Lung (tissue), 16 donors: ENCODE results near the gene SEC14L3. TPM values are rescaled to one million over a fixed set of nuclear protein-coding genes. Genes with fewer than 3 reads are reported as not detected.

ENCODE experiments used
- ATAC-seq: fragments of 200-7000 bp; cut with Tn5 transposase; one replicate; pipeline ENCODE4 v1.9.1; 2020; ENCODE audit warnings: moderate number of reproducible peaks; ENCODE audit not compliant: insufficient read depth, low FRiP score
- DNase-seq, 3 donors: peaks; one replicate each; pipeline ENCODE4 v3.0.0-alpha.2; 2013 to 2017
- H3K27ac ChIP-seq, 2 donors: one replicate each; pipeline ENCODE4 v1.5.1; 2013; ENCODE audit warnings: mild to moderate bottlenecking in 2 of 2, moderate library complexity in 2 of 2, control low read depth in 1 of 2, inconsistent platforms in 1 of 2, low read depth in 1 of 2, low read length in 1 of 2
- H3K27me3 ChIP-seq, 3 donors: one replicate each; pipeline ENCODE4 v1.5.1; 2013; ENCODE audit warnings: low read length in 2 of 3; ENCODE audit not compliant: control insufficient read depth in 3 of 3, insufficient read depth in 3 of 3
- H3K36me3 ChIP-seq, 4 donors: one replicate each; pipeline ENCODE4 v1.5.1; 2013; ENCODE audit warnings: low read length in 4 of 4, mild to moderate bottlenecking in 1 of 4, moderate library complexity in 1 of 4; ENCODE audit not compliant: control insufficient read depth in 4 of 4, insufficient read depth in 4 of 4
- H3K4me1 ChIP-seq, 5 donors: one replicate each; pipeline ENCODE4 v1.5.1; 2013; ENCODE audit warnings: low read length in 5 of 5, mild to moderate bottlenecking in 2 of 5, moderate library complexity in 1 of 5; ENCODE audit not compliant: control insufficient read depth in 5 of 5, insufficient read depth in 5 of 5
- H3K4me3 ChIP-seq: one replicate; pipeline ENCODE4 v1.5.1; 2013; ENCODE audit warnings: mild to moderate bottlenecking, control low read depth, moderate library complexity
- H3K9ac ChIP-seq, 2 donors: one replicate each; pipeline ENCODE4 v1.5.1; 2013; ENCODE audit warnings: low read length in 2 of 2, control low read depth in 1 of 2; ENCODE audit not compliant: insufficient read depth in 1 of 2
- H3K9me3 ChIP-seq, 4 donors: one replicate each; pipeline ENCODE4 v1.5.1; 2013; ENCODE audit warnings: low read length in 3 of 4, mild to moderate bottlenecking in 1 of 4, moderate library complexity in 1 of 4; ENCODE audit not compliant: control insufficient read depth in 4 of 4, insufficient read depth in 3 of 4
- CTCF ChIP-seq: IDR thresholded peaks from 2 replicates; pipeline ENCODE4 v1.5.1; 2012; ENCODE audit warnings: mild to moderate bottlenecking; ENCODE audit errors: control extremely low read depth, extremely low read depth
- WGBS, 2 donors: extraction: QIAGEN DNeasy Blood & Tissue Kit; methylation state at CpG; one replicate each; pipeline ENCODE4 v1.1.7; 2013; 5-methylcytosine and 5-hydroxymethylcytosine counted together
- long read RNA-seq, 5 donors: transcript quantifications; one replicate each; lab custom pipeline, GENCODE V29; 2026
- polyA plus RNA-seq, 2 donors: library from polyadenylated mRNA; stranded (reverse); fragments of 200-250 nt; gene quantifications; one replicate each; pipeline ENCODE4 v1.2.1, GENCODE V29; 2013
- total RNA-seq, 2 donors: library from RNA; depleted of rRNA in 1 of 2; stranded (reverse); fragments of >200 nt in 1 of 2; gene quantifications; one replicate each; pipeline ENCODE4 v1.2.1, GENCODE V29; 2014 to 2021
- donor health status: control.
- donor health status: control.
- donor health status: Bipolar disorder and iron deficiency.
- donor health status: healthy.
- donor health status: DM: yes; HTN: yes; CAD: no.

Gene SEC14L3
- under 1 TPM; 0.65 to 0.98 TPM for total RNA-seq
- under 1 TPM; 0.17 to 0.75 TPM for polyA plus RNA-seq
- long read RNA-seq, donor 1, result 0 reads
- long read RNA-seq, donor 2, result 0 reads
- long read RNA-seq, donor 3, result 0 reads
- long read RNA-seq, donor 4, result 0 reads
- long read RNA-seq, donor 5, result 0 reads

GRCh38 chr22:30471616-30472318 is at the start of gene SEC14L3:
Gene SEC14L3 (minus strand): TSS chr22:30472017. CDS start chr22:30471958, 59 bp downstream.
- no peaks in the 10 kb centered on the region for H3K36me3 ChIP-seq
- H3K27ac ChIP-seq, result no peak within 1 kb of the TSS
- TF ChIP-seq CTCF, result no peak
- H3K27me3 ChIP-seq, result no peaks in the 10 kb centered on the region
- H3K9ac ChIP-seq, result no peak within 1 kb of the TSS
- no peaks in the 10 kb centered on the region for H3K9me3 ChIP-seq
- H3K4me1 ChIP-seq, result peaks cover 0 to 8% (median 0%) of the 10 kb centered on the region in 5 donors
- WGBS, 2 donors, result 51 to 69% methylated on average over 12 to 13 of the region's 13 CpGs
- no peak within 1 kb of the TSS for H3K4me3 ChIP-seq
- DNase-seq, result no peak
- no peak for ATAC-seq

GRCh38 chr22:30519842-30520425 is 48.1 kb upstream of the SEC14L3 start:
- DNase-seq (no peak), ATAC-seq (no peak)
- Histone ChIP-seq H3K9me3 (peaks cover 0 to 4% (median 0%) of the 10 kb centered on the region in 4 donors), H3K27ac (no peak overlapping the region), H3K4me1 (peaks cover 0 to 3% (median 0%) of the 10 kb centered on the region in 5 donors), H3K4me3 (no peak overlapping the region), H3K36me3 (no peaks in the 10 kb centered on the region), H3K27me3 (no peaks in the 10 kb centered on the region), H3K9ac (no peak overlapping the region)
- no peak for TF ChIP-seq CTCF
- WGBS, 2 donors, result 85 to 88% methylated on average over 7 of the region's 7 CpGs

GRCh38 chr22:30516731-30517130 is 44.9 kb upstream of the SEC14L3 start:
- Histone ChIP-seq H3K9me3 (peaks cover 0 to 4% (median 0%) of the 10 kb centered on the region in 4 donors), H3K27me3 (no peaks in the 10 kb centered on the region), H3K4me1 (peaks cover 0 to 3% (median 0%) of the 10 kb centered on the region in 5 donors), H3K36me3 (no peaks in the 10 kb centered on the region), H3K4me3 (no peak overlapping the region), H3K27ac (no peak overlapping the region), H3K9ac (no peak overlapping the region)
- no peak for TF ChIP-seq CTCF
- DNase-seq, result no peak
- 80 to 92% methylated on average over 5 of the region's 5 CpGs for WGBS, 2 donors
- ATAC-seq, result no peak
